ENCODE data around the gene LPP.

The LPP gene

GRCh38 chr3:188165596-188165995 is 11.6 kb downstream of the LPP start:
- no peak for DNase-seq (ENCODE audit: low read depth in 1 of 2, low spot score in 1 of 2)
- no peak for TF ChIP-seq JUND (IDR thresholded peaks at IDR 0.05; ENCODE audit: low read depth)
- in situ Hi-C loops (cut with HindIII; ENCODE audit: low pct_unique_long_range_greater_than_20kb, low sequenced_read_pairs): no loop called here

GRCh38 chr3:188166441-188166840 is 12.5 kb downstream of the LPP start:
- no peak for DNase-seq (ENCODE audit: low read depth in 1 of 2, low spot score in 1 of 2)
- in situ Hi-C loops (cut with HindIII; ENCODE audit: low pct_unique_long_range_greater_than_20kb, low sequenced_read_pairs): no loop called here
- no peak for TF ChIP-seq JUND (IDR thresholded peaks at IDR 0.05; ENCODE audit: low read depth)

- in situ Hi-C loops (cut with HindIII; ENCODE audit: low pct_unique_long_range_greater_than_20kb, low sequenced_read_pairs): no loop called here
- no peak for TF ChIP-seq JUND (IDR thresholded peaks at IDR 0.05; ENCODE audit: low read depth)
- no peak for DNase-seq (ENCODE audit: low read depth in 1 of 2, low spot score in 1 of 2)
Observed at GRCh38 chr3:188168186-188168585, 14.2 kb downstream of the LPP start.

GRCh38 chr3:188168648-188169047 is 14.7 kb downstream of the LPP start:
- TF ChIP-seq JUND (IDR thresholded peaks at IDR 0.05; ENCODE audit: low read depth): no peak
- in situ Hi-C loops (cut with HindIII; ENCODE audit: low pct_unique_long_range_greater_than_20kb, low sequenced_read_pairs): no loop called here

GRCh38 chr3:188169830-188170455 is 16.0 kb downstream of the LPP start:
- in situ Hi-C loops (cut with HindIII; ENCODE audit: low pct_unique_long_range_greater_than_20kb, low sequenced_read_pairs): no loop called here
- no peak for TF ChIP-seq JUND (IDR thresholded peaks at IDR 0.05; ENCODE audit: low read depth)
- no peak for DNase-seq (ENCODE audit: low read depth in 1 of 2, low spot score in 1 of 2)

More at GRCh38 chr3:188168648-188169047, 14.7 kb downstream of the LPP start:
- DNase-seq (ENCODE audit: low read depth in 1 of 2, low spot score in 1 of 2): no peak

GRCh38 chr3:188170461-188171459 is 16.8 kb downstream of the LPP start:
- in situ Hi-C loops (cut with HindIII; ENCODE audit: low pct_unique_long_range_greater_than_20kb, low sequenced_read_pairs): no loop called here
- no peak for TF ChIP-seq JUND (IDR thresholded peaks at IDR 0.05; ENCODE audit: low read depth)
- DNase-seq (ENCODE audit: low read depth in 1 of 2, low spot score in 1 of 2): no peak

GRCh38 chr3:188171682-188172467 is 17.9 kb downstream of the LPP start:
- no peak for DNase-seq (ENCODE audit: low read depth in 1 of 2, low spot score in 1 of 2)
- TF ChIP-seq JUND (IDR thresholded peaks at IDR 0.05; ENCODE audit: low read depth): no peak
- in situ Hi-C loops (cut with HindIII; ENCODE audit: low pct_unique_long_range_greater_than_20kb, low sequenced_read_pairs): no loop called here

GRCh38 chr3:188174317-188175044 is 20.5 kb downstream of the LPP start:
- in situ Hi-C loops (cut with HindIII; ENCODE audit: low pct_unique_long_range_greater_than_20kb, low sequenced_read_pairs): no loop called here
- TF ChIP-seq JUND (IDR thresholded peaks at IDR 0.05; ENCODE audit: low read depth): no peak

GRCh38 chr3:188176476-188176875 is 22.5 kb downstream of the LPP start:
- TF ChIP-seq JUND (IDR thresholded peaks at IDR 0.05; ENCODE audit: low read depth): no peak
- in situ Hi-C loops (cut with HindIII; ENCODE audit: low pct_unique_long_range_greater_than_20kb, low sequenced_read_pairs): no loop called here
- no peak for DNase-seq (ENCODE audit: low read depth in 1 of 2, low spot score in 1 of 2)

More at GRCh38 chr3:188174317-188175044, 20.5 kb downstream of the LPP start:
- DNase-seq (ENCODE audit: low read depth in 1 of 2, low spot score in 1 of 2): no peak

- TF ChIP-seq JUND (IDR thresholded peaks at IDR 0.05; ENCODE audit: low read depth): no peak
- no peak for DNase-seq (ENCODE audit: low read depth in 1 of 2, low spot score in 1 of 2)
- in situ Hi-C loops (cut with HindIII; ENCODE audit: low pct_unique_long_range_greater_than_20kb, low sequenced_read_pairs): no loop called here
Observed at GRCh38 chr3:188176884-188177283, 22.9 kb downstream of the LPP start.

- no peak for TF ChIP-seq JUND (IDR thresholded peaks at IDR 0.05; ENCODE audit: low read depth)
- in situ Hi-C loops (cut with HindIII; ENCODE audit: low pct_unique_long_range_greater_than_20kb, low sequenced_read_pairs): no loop called here
Observed at GRCh38 chr3:188177721-188178120, 23.8 kb downstream of the LPP start.

More at GRCh38 chr3:188177721-188178120, 23.8 kb downstream of the LPP start:
- DNase-seq (ENCODE audit: low read depth in 1 of 2, low spot score in 1 of 2): no peak
